ENCODE data around the gene NEU1.
"Not testable (repeated sequence)": the region's sequence is repeated elsewhere in the genome, so short reads cannot be mapped to it uniquely, and the experiment has no call there.

NEU1 gene

DNA sequence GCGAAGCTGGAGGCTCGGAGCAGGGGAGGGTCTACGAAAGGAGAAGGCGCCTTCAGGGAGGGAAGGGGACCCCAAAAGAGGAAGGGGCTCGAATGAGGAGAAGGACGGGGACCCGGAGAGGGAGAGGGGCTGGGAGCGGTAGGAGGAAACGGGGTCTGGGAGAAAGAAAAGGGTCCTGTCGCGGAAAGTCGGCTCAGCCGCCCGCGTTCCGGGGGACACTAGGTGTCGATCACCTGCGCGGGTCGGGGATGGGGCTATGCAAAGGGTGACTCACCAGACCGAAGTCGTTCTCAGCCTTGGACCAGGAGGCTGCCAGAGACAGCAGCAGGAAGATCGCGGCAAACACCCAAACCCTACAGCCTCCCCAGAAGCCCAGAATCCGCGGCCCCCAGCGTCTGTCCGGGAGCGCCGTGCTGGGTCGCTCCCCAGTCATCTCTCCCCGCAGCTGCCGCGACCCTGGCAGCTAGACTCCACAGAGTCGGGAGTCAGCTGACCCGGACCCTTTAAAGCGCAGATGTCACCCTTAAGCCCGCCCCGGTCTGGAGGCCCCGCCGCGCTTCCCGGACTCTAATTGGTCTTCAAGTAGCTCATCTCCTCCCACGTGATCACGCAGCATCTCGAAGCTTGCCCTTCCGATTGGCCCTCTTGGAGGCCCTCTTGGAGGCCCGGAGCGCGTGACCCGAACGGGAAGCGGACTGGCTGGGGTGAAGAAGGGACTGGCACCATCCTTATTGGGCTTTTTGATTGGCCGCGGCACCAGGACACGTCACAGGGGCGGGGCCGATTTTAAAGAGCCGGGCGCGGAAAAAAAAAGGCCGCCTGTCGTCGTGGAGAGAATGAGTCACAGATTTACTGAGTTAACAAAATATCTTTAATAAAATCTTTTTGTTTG, at the start of gene NEU1:
NEU1 (minus strand) TSS at position 478 of the 892 bp plus-strand sequence; CDS start at position 433, 45 bp downstream.
- peak within 1 kb of the TSS; percentile 87 to 99 (median 96) for H3K4me3 Mint-ChIP-seq
- H3K27me3 Mint-ChIP-seq (ENCODE audit: low read depth) = no peaks in the 10 kb centered on the region
- H3K27ac Mint-ChIP-seq = peak within 1 kb of the TSS; percentile 90 to 97 (median 95)
- TF ChIP-seq, protein P1, sequence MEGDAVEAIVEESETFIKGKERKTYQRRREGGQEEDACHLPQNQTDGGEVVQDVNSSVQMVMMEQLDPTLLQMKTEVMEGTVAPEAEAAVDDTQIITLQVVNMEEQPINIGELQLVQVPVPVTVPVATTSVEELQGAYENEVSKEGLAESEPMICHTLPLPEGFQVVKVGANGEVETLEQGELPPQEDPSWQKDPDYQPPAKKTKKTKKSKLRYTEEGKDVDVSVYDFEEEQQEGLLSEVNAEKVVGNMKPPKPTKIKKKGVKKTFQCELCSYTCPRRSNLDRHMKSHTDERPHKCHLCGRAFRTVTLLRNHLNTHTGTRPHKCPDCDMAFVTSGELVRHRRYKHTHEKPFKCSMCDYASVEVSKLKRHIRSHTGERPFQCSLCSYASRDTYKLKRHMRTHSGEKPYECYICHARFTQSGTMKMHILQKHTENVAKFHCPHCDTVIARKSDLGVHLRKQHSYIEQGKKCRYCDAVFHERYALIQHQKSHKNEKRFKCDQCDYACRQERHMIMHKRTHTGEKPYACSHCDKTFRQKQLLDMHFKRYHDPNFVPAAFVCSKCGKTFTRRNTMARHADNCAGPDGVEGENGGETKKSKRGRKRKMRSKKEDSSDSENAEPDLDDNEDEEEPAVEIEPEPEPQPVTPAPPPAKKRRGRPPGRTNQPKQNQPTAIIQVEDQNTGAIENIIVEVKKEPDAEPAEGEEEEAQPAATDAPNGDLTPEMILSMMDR (IDR thresholded peaks at IDR 0.05; ENCODE audit: unreplicated experiment in 3 of 3) = no peak
- peaks cover 19% of the 10 kb centered on the region for H3K36me3 Mint-ChIP-seq (ENCODE audit: low read depth)
- H3K9me3 Mint-ChIP-seq = no peaks in the 10 kb centered on the region
- peaks cover 11% of the 10 kb centered on the region for H3K4me1 Mint-ChIP-seq

DNA sequence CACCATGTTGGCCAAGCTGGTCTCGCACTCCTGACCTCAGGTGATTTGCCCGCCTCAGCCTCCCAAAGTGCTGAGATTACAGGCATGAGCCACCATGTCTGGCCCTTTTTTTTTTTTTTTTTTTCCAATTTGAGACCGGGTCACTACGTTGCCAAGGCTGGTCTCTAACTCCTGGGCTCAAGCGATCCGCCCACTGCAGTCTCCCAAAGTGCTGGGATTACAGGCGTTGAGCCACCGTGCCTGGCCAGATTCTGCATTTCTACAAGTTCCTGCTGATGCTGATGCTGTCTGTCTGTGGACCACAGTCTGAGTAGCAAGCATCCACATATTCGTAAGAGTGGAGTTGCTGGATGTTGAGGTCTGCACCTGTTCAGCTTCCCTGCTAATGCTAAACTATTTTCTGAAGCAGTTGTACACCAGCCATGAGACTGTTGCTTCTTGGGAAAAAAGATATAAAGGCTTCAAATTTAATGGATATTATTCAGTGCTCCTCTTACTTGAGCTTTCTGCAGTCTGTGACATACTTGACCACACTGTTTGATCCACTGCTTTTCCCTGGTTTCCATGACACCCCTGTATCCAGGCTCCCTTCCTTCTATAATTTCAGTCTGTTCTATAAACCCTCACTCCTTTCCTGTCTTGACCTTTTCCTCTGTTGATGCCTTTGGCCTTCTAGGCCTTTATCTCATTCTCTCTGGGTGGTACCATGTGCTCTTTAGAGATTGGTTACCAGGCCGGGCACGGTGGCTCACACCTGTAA, 49.4 kb upstream of the NEU1 start:
- no peaks in the 10 kb centered on the region for H3K27me3 Mint-ChIP-seq (ENCODE audit: low read depth)
- TF ChIP-seq, protein P1 (IDR thresholded peaks at IDR 0.05; ENCODE audit: unreplicated experiment in 3 of 3) = no peak
- no peaks in the 10 kb centered on the region for H3K9me3 Mint-ChIP-seq
- H3K36me3 Mint-ChIP-seq (ENCODE audit: low read depth) = no peaks in the 10 kb centered on the region
- H3K27ac Mint-ChIP-seq = no peak overlapping the region
- H3K4me3 Mint-ChIP-seq = no peak overlapping the region
- H3K4me1 Mint-ChIP-seq = no peaks in the 10 kb centered on the region

DNA sequence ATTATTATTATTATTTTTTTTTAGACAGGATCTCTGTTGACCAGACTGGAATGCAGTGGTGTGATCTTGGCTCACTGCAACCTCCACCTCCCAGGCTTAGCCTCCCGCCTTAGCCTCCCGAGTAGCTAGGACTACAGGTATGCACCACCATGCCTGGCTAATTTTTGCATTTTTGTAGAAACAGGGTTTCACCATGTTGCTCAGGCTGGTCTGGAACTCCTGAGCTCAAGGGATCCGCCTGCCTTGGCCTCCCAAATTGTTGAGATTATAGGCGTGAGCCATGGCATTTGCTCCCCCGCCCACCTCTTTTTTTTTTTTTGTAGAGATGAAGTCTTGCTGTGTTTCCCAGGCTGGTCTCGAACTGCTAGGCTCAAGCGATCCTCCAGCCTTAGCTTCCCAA, 46.7 kb upstream of the NEU1 start:
- not testable (repeated sequence) for H3K36me3 Mint-ChIP-seq (ENCODE audit: low read depth); H3K27ac Mint-ChIP-seq; H3K9me3 Mint-ChIP-seq; H3K4me3 Mint-ChIP-seq; H3K4me1 Mint-ChIP-seq; H3K27me3 Mint-ChIP-seq (ENCODE audit: low read depth)

DNA sequence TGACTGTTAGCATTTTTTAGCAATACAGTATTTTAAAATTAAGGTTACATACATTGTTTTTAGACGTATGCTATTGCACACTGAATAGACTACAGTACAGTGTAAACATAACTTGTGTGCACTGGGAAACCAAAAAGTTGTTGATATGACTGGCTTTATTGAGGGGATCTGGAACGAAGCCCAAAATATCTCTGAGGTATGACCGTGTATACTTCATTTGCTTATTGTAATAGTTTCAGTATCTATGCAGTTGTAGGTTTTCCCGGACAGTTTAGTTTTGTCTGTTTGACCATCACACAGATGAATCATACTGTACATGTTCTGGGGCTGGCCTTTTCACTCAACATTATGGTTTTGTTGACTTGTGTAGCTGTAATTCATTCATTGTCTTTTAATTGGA, 46.2 kb upstream of the NEU1 start:
- no peaks in the 10 kb centered on the region for H3K27me3 Mint-ChIP-seq (ENCODE audit: low read depth)
- H3K36me3 Mint-ChIP-seq (ENCODE audit: low read depth) = no peaks in the 10 kb centered on the region
- no peak overlapping the region for H3K4me3 Mint-ChIP-seq
- TF ChIP-seq, protein P1 (IDR thresholded peaks at IDR 0.05; ENCODE audit: unreplicated experiment in 3 of 3) = no peak
- peak overlapping the region in 1 of 3 experiments; percentile 13 for H3K27ac Mint-ChIP-seq
- no peaks in the 10 kb centered on the region for H3K9me3 Mint-ChIP-seq
- peaks cover 4% of the 10 kb centered on the region for H3K4me1 Mint-ChIP-seq

DNA sequence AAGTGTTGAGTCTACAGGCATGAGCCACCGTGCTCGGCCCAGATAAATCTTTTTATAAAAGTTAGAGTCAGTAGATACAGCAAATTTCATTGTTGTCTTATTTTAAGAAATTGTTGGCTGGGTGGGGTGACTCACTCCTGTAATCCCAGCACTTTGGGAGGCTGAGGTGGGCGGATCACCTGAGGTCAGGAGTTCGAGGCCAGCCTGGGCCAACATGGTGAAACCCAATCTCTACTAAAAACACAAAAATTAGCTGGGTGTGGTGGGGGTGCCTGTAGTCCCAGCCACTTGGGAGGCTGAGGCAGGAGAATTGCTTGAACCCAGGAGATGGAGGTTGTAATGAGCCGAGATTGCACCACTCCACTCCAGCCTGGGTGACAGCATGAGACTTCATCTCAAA, 45.6 kb upstream of the NEU1 start:
- not testable (repeated sequence) for H3K4me1 Mint-ChIP-seq; H3K27me3 Mint-ChIP-seq (ENCODE audit: low read depth); H3K4me3 Mint-ChIP-seq; H3K36me3 Mint-ChIP-seq (ENCODE audit: low read depth); H3K9me3 Mint-ChIP-seq; H3K27ac Mint-ChIP-seq

DNA sequence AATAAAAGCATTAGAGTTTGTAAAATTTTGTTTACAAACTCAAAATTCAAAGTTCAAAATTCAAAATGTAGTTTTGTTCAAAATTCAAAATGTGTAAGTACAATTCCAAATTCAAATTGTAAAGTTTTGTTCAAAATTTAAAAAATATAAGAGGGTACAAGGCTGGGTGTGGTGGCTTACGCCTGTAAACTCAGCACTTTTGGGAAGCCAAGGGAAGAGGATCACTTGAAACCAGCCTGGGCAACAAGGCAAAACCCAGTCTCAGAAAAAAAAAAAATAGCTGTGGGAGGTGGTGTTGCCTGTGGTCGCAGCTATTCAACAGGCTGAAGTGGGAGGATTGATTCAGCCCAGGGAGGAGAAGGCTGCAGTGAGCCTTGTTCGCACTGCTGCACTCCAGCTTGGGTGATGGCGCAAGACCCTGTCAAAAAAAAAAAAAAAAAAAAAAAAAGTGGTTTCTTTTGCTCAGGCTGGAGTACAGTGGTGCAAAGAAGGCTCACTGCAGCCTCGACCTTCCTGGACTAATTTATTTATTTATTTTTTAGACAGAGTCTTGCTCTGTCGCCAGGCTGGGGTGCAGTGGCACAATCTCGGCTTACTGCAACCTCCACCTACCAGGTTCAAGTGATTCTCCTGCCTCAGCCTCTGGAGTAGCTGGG, 44.7 kb upstream of the NEU1 start:
- Mint-ChIP-seq H3K27ac (no peak overlapping the region), H3K27me3 (ENCODE audit: low read depth) (no peaks in the 10 kb centered on the region), H3K4me1 (peaks cover 14% of the 10 kb centered on the region), H3K4me3 (no peak overlapping the region), H3K9me3 (no peaks in the 10 kb centered on the region), H3K36me3 (ENCODE audit: low read depth) (no peaks in the 10 kb centered on the region)
- TF ChIP-seq, protein P1 (IDR thresholded peaks at IDR 0.05; ENCODE audit: unreplicated experiment in 3 of 3) = no peak

DNA sequence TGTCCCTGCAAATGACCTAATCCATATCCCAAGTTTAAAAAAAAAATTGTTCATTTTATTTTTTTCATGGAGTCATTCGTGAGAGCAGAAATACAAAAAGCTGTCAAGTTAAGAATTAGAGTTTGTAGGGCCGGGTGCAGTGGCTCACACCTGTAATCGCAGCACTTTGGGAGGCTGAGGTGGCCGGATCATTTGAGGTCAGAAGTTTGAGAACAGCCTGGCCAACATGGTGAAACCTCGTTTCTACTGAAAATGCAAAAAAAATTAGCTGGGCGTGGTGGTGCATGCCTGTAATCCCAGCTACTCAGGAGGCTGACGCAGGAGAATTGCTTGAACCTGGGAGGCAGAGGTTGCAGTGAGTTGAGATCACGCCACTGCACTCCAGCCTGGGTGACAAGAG, 44.1 kb upstream of the NEU1 start:
- H3K27me3 Mint-ChIP-seq (ENCODE audit: low read depth); H3K36me3 Mint-ChIP-seq (ENCODE audit: low read depth); H3K9me3 Mint-ChIP-seq: not testable (repeated sequence)
- Mint-ChIP-seq H3K4me3 (peak overlapping the region in 2 of 3 experiments; percentile 0 to 42), H3K27ac (peak overlapping the region in 1 of 3 experiments; percentile 34), H3K4me1 (peaks cover 15% of the 10 kb centered on the region)

Data from nephron (organoid).